ENCODE measurements around the gene STK11.

STK11 gene

DNA sequence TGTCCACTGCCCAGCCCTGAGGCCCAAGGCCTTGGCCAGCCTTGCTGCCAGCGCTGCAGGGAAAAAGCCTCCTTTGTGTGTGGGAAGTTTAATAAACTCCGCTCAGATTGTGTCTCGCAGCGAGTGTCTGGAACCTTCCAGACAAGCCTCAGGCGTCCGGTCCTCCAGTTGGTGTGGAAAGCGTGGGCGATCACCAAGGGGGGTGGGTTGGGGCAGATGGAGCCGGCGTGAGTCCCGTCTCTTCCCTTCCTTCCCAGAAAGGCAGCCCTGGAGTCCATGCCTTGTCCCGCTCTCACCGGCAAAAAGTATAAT, 4.6 kb downstream of the STK11 start:
- DNase-seq (ENCODE audit: low spot score): no peak
- ChIA-PET CTCF (interaction anchor here (0.9 kb wide), 1 partner anchor 31 kb away, joined by 4 read pairs; no protein-coding TSS in a partner anchor), POLR2A (ENCODE audit: low non-redundant PET) (interaction anchor here (0.7 kb wide), 1 partner anchor 184 kb away, joined by 3 read pairs; the partner anchor contains the start of gene CNN2)
- peak overlapping the region; percentile 98 for H3K27ac ChIP-seq
- TF ChIP-seq, protein P1, sequence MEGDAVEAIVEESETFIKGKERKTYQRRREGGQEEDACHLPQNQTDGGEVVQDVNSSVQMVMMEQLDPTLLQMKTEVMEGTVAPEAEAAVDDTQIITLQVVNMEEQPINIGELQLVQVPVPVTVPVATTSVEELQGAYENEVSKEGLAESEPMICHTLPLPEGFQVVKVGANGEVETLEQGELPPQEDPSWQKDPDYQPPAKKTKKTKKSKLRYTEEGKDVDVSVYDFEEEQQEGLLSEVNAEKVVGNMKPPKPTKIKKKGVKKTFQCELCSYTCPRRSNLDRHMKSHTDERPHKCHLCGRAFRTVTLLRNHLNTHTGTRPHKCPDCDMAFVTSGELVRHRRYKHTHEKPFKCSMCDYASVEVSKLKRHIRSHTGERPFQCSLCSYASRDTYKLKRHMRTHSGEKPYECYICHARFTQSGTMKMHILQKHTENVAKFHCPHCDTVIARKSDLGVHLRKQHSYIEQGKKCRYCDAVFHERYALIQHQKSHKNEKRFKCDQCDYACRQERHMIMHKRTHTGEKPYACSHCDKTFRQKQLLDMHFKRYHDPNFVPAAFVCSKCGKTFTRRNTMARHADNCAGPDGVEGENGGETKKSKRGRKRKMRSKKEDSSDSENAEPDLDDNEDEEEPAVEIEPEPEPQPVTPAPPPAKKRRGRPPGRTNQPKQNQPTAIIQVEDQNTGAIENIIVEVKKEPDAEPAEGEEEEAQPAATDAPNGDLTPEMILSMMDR (conservative IDR thresholded peaks at IDR 0.05; ENCODE audit: low read depth): no peak

- TF ChIP-seq, protein P1 (conservative IDR thresholded peaks at IDR 0.05; ENCODE audit: low read depth): no peak
- peak overlapping the region; percentile 98 for H3K27ac ChIP-seq
- DNase-seq (ENCODE audit: low spot score): no peak
- ChIA-PET CTCF (interaction anchor here (1.0 to 1.3 kb wide), 2 partner anchors 9 to 29 kb away, joined by 4 read pairs; no protein-coding TSS in a partner anchor), POLR2A (ENCODE audit: low non-redundant PET) (interaction anchor here (0.6 kb wide), 1 partner anchor 11 kb away, joined by 12 read pairs; no protein-coding TSS in a partner anchor)
Measured at GRCh38 chr19:1211494-1212234, 6.1 kb downstream of the STK11 start.

GRCh38 chr19:1213391-1214286, 8.1 kb downstream of the STK11 start:
- CTCF ChIA-PET: interaction anchor here (0.6 to 1.8 kb wide), 4 partner anchors 9 to 31 kb away, joined by 3 to 6 read pairs (median 4); no protein-coding TSS in a partner anchor
- H3K27ac ChIP-seq: peak overlapping the region; percentile 98
- TF ChIP-seq, protein P1 (conservative IDR thresholded peaks at IDR 0.05; ENCODE audit: low read depth): no peak
- DNase-seq (ENCODE audit: low spot score): peak; percentile 65
- POLR2A ChIA-PET (ENCODE audit: low non-redundant PET): no interaction called here

DNA sequence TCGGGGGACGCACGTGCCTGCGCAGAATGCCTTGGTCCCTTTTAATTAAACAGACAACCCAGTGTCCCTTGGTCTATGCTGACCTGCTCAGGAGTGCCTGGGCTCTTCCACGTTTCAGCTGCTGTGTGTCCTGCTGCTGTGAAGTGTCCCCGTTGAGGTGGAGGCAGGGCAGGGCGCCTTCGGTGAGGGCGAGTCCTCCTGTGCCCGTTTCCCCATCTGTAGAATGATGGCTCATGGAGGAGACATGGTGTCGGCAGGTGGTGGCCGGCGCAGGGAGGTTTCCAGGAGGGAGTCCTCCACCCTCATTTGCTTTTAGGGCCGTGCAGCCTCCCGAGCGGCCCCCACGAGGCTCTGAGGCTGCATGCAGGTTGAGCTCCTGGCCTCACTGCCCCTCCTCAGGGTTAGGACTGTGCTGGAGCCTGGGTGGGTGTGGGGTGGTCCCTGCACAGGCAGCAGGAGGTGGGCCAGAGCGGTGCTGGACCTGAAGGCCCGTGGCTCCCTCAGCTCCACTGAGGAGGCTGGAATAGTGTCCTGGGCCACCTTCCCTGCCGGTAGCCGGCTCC, 8.8 kb downstream of the STK11 start:
- ChIA-PET CTCF (interaction anchor here (0.5 to 1.8 kb wide), 4 partner anchors 8 to 328 kb away, joined by 3 to 6 read pairs (median 4); no protein-coding TSS in a partner anchor), POLR2A (ENCODE audit: low non-redundant PET) (no interaction called here)
- peak overlapping the region; percentile 98 for H3K27ac ChIP-seq
- TF ChIP-seq, protein P1 (conservative IDR thresholded peaks at IDR 0.05; ENCODE audit: low read depth): no peak
- no peak for DNase-seq (ENCODE audit: low spot score)

DNA sequence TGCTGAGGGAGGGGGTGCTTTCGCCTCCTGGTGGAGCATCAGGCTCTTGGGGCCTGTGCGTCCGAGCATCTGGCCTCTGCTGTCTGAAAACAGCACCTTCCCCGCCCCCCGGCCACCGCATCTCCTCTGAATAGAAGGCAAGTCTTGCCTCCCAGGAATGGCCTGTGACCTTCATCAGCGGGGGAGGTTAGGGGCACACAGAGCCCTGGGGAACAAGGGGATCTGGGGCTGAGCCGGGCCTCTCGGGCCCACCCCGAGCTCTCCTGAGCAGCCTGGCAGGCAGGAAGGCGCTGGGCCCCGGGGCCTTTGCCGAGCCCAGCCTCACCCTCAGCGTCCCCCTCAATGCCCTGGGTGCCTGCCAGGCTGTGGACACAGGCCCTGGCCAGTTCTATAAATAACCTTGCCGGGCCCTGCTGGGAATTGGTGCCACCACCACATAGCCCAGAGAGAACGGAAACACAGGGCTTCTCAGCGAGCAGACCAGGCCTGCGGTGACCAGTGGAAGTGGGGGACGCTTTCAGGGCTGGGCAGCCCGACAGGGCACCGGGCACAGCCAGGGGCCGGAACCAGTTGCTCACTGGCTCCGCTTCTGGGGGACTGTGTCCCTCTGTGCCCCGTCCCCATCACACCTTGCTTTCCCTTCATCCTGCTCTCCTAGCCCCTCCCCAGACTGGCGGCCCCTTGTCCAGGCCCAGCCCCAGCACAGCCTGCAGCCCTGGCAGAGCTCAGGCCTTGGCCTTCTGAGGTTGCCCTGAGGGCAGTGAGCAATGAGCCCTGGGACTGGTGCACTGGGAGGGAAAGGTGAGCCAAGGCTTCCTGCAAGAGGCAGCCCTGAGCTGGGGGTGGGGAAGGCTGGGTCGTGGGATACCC, 9.5 kb downstream of the STK11 start:
- TF ChIP-seq, protein P1 (conservative IDR thresholded peaks at IDR 0.05; ENCODE audit: low read depth): no peak
- peak overlapping the region; percentile 98 for H3K27ac ChIP-seq
- DNase-seq (ENCODE audit: low spot score): no peak
- ChIA-PET POLR2A (ENCODE audit: low non-redundant PET) (interaction anchor here (0.9 kb wide), 1 partner anchor 54 kb away, joined by 3 read pairs; no protein-coding TSS in a partner anchor), CTCF (interaction anchor here (0.5 to 1.8 kb wide), 3 partner anchors 29 to 328 kb away, joined by 3 to 6 read pairs (median 4); no protein-coding TSS in a partner anchor)

Measured in RWPE1 (cell line).